BLaER1 (cell line): ENCODE measurements around the gene TNS3.

Experiments used
- H3K27ac ChIP-seq: shearing (Covaris generic); formaldehyde crosslinking; 2 replicates; pipeline ENCODE4 v1.8.1; 2022
- H3K27me3 ChIP-seq: shearing (Covaris generic); formaldehyde crosslinking; 2 replicates; pipeline ENCODE4 v1.8.1; 2022
- H3K36me3 ChIP-seq: shearing (Covaris generic); formaldehyde crosslinking; 2 replicates; pipeline ENCODE4 v1.8.1; 2022
- H3K4me1 ChIP-seq: shearing (Covaris generic); formaldehyde crosslinking; 2 replicates; pipeline ENCODE4 v1.8.1; 2022
- H3K4me2 ChIP-seq: shearing (Covaris generic); formaldehyde crosslinking; 2 replicates; pipeline ENCODE4 v1.8.1; 2022
- H3K4me3 ChIP-seq: shearing (Covaris generic); formaldehyde crosslinking; 2 replicates; pipeline ENCODE4 v1.8.1; 2022
- H3K9ac ChIP-seq: shearing (Covaris generic); formaldehyde crosslinking; 2 replicates; pipeline ENCODE4 v1.8.1; 2022
- H3K9me3 ChIP-seq: shearing (Covaris generic); formaldehyde crosslinking; 2 replicates; pipeline ENCODE4 v1.8.1; 2022
- H4K20me1 ChIP-seq: shearing (Covaris generic); formaldehyde crosslinking; 2 replicates; pipeline ENCODE4 v1.8.1; 2022
- Cebpa-rat ChIP-seq: shearing (Covaris generic); IDR thresholded peaks from 2 replicates; pipeline ENCODE4 v1.8.1; 2022

The TNS3 gene

DNA sequence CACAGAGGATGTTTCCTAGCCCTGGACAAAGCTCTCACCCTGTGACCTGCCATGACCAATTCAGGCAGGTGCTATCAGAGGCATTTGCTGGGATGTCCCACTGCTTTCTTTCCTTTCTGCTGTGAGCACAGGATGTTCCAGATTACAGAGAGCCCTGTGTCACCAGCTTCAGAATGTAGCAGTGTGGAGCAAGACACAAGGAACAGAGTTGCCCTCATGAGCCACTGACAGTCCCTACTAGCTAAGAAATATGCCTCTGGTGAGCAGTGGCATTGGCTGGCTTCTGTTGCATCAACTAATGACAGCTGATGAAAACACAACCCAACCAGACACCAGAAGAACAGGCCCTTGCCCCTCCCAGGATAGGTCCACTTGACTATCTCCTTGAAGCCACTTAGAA lies 337.2 kb downstream of the TNS3 start:
- H3K9ac ChIP-seq = no peak overlapping the region
- no peaks in the 10 kb centered on the region for H3K9me3 ChIP-seq
- TF ChIP-seq Cebpa-rat = no peak
- no peaks in the 10 kb centered on the region for H4K20me1 ChIP-seq
- no peak overlapping the region for H3K4me3 ChIP-seq
- H3K27me3 ChIP-seq = no peaks in the 10 kb centered on the region
- H3K36me3 ChIP-seq = no peaks in the 10 kb centered on the region
- peaks cover 4% of the 10 kb centered on the region; the same call in 1 of the 2 replicates for H3K4me1 ChIP-seq
- no peak overlapping the region for H3K27ac ChIP-seq
- H3K4me2 ChIP-seq = no peak overlapping the region

DNA sequence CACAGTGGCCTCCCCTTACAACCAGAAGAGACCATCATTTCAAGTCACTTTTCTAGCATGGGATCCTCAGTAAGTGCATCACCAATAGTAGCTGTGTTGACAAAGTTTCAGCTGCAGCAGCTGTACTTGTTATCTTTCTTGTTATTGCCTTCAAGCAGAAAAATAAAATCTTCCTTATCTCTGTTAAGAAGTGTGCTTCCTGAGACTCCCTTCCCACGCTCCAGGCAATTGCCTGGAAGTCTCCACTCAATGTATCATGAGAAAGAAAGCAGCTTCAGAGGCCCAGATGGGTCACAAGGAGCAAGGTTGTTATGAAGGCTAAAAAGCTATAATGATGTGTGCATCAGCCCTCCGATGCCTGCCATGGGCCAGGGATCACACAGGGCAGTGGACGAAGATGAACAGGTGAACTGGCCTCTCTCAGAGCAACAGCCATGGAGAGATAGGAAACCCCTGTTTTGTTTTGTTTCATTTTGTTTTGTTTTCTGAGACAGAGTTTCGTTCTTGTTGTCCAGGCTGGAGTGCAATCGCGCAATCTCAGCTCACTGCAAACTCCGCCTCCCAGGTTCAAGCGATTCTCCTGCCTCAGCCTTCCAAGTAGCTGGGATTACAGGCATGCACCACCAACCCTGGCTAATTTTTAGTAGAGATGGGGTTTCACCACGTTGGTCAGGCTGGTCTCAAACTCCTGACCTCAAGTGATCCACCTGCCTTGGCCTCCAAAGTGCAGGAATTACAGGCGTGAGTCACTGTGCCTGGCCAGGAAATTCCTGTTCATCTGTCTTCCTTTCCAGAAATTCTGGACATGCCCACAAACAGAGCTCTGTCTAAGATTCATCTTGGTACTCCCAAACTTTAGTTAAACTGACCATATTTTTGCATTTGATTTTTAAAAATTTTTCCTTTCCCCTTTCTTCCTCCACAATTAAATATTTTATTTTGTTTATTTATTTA lies 340.5 kb downstream of the TNS3 start:
- no peak overlapping the region for H3K9ac ChIP-seq

DNA sequence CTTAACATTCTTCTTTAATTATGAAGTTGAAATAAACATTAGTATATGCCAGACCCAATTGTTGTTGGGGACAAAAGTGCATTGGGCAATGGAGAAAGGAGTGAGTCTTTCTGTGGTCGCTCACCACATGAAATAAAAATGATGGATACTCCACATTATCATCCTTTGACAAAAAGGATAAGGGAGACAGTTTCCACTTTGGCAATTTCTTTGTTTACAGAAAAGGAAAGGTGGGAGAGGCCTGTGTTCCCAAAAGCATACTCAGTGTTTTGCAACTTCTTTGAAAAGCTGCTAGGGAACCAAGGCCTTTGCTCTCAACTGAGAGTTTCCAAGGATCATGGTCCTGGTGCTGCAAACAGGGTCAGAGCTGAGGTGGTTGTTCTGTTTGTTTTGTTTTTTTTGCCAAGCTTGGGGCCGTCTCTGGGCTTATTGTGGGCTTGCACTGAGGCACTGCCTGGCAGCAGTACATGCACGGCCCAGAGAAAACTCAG lies 341.9 kb downstream of the TNS3 start:
- H3K4me2 ChIP-seq = no peak overlapping the region
- no peaks in the 10 kb centered on the region for H3K9me3 ChIP-seq
- H3K4me1 ChIP-seq = peaks cover 13% of the 10 kb centered on the region
- H4K20me1 ChIP-seq = no peaks in the 10 kb centered on the region
- H3K9ac ChIP-seq = no peak overlapping the region
- no peak for TF ChIP-seq Cebpa-rat
- H3K27ac ChIP-seq = no peak overlapping the region
- no peaks in the 10 kb centered on the region for H3K36me3 ChIP-seq
- H3K27me3 ChIP-seq = no peaks in the 10 kb centered on the region
- no peak overlapping the region for H3K4me3 ChIP-seq

More for the DNA sequence above, 340.5 kb downstream of the TNS3 start:
- no peak for TF ChIP-seq Cebpa-rat
- H3K36me3 ChIP-seq = no peaks in the 10 kb centered on the region
- H4K20me1 ChIP-seq = no peaks in the 10 kb centered on the region
- no peak overlapping the region for H3K4me3 ChIP-seq
- peaks cover 4% of the 10 kb centered on the region for H3K4me1 ChIP-seq
- H3K27ac ChIP-seq = no peak overlapping the region
- no peaks in the 10 kb centered on the region for H3K9me3 ChIP-seq
- no peaks in the 10 kb centered on the region for H3K27me3 ChIP-seq
- no peak overlapping the region for H3K4me2 ChIP-seq

DNA sequence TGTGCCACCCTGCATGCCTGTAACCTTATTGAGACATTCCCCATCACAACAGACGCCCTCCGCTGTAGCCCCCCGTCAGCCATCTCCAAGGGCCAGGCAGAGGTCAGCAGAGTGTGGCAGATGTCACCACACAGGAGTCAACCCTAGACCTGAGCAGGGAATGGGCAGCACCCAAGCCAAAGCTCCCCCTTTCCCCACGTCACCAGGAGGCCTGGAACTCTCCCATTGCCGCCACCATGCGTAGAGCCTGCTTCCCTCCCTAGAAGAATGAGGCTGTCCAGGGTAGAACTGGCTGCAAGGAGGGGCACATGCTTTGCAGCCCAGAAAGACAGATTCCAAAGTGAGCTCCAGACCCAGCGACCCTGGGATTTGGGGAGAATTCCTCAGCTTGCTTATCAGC lies 342.9 kb downstream of the TNS3 start:
- Histone ChIP-seq H3K27me3 (no peaks in the 10 kb centered on the region), H3K27ac (no peak overlapping the region), H3K9ac (no peak overlapping the region), H4K20me1 (no peaks in the 10 kb centered on the region), H3K4me3 (no peak overlapping the region), H3K4me1 (peaks cover 13% of the 10 kb centered on the region), H3K9me3 (no peaks in the 10 kb centered on the region), H3K4me2 (no peak overlapping the region), H3K36me3 (no peaks in the 10 kb centered on the region)
- no peak for TF ChIP-seq Cebpa-rat

DNA sequence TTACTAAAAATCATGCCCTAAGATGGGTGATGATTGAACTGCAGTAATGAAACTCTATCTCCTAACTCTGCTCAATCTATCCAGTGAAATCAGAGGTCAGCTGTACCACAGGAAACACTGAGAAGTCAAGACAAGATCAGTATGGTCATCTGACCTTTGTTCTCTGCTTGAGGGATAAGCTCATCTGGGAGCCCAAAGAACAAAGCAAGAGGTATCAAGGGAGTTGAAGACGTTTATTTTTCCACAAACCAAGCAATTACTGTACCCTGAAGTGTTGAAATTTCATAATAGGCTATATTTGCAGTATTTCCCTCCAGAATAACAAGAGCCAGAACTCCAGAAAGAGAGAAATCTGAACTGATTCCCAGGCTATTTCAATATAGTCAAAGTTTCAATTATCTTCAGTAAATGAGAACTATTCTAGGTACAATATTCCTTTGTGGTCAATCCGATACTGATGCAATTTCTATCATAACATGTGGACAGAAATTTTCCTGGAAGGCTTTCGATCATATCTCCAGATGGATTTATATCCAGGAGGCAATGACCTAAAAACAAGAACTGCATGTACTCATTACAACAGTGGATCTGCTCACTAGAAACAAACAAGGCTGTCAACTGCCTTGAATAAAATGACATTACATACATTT lies 345.3 kb downstream of the TNS3 start:
- H3K27ac ChIP-seq = no peak overlapping the region
- no peak overlapping the region for H3K9ac ChIP-seq
- no peaks in the 10 kb centered on the region for H3K9me3 ChIP-seq
- H3K27me3 ChIP-seq = no peaks in the 10 kb centered on the region
- TF ChIP-seq Cebpa-rat = no peak
- peak overlapping the region; percentile 59 for H3K4me2 ChIP-seq
- H3K4me1 ChIP-seq = peaks cover 18% of the 10 kb centered on the region
- H3K36me3 ChIP-seq = no peaks in the 10 kb centered on the region
- no peaks in the 10 kb centered on the region for H4K20me1 ChIP-seq
- no peak overlapping the region for H3K4me3 ChIP-seq

DNA sequence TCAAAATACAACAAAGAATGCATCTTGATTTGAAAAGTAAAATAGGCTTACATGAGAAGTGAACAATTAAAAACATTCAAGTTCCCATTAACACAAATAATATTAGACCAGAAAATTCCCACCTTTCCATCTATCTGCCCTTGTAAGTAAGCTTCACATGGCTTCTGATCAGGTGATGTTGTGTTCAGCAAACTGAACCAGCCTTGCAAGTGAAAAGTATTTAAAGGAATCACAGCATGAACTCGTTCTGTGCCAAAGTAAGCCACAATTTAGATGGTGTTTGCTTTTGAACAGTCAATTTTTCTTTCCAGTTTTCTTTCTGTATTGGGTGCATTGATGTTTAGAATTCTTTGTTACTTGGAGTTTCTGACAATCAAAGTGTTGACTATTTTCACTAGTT lies 347.9 kb downstream of the TNS3 start:
- Histone ChIP-seq H3K9ac (no peak overlapping the region), H3K4me1 (peaks cover 44% of the 10 kb centered on the region), H3K27ac (no peak overlapping the region), H4K20me1 (no peaks in the 10 kb centered on the region), H3K4me3 (no peak overlapping the region), H3K4me2 (no peak overlapping the region), H3K9me3 (no peaks in the 10 kb centered on the region), H3K27me3 (no peaks in the 10 kb centered on the region), H3K36me3 (no peaks in the 10 kb centered on the region)
- no peak for TF ChIP-seq Cebpa-rat

DNA sequence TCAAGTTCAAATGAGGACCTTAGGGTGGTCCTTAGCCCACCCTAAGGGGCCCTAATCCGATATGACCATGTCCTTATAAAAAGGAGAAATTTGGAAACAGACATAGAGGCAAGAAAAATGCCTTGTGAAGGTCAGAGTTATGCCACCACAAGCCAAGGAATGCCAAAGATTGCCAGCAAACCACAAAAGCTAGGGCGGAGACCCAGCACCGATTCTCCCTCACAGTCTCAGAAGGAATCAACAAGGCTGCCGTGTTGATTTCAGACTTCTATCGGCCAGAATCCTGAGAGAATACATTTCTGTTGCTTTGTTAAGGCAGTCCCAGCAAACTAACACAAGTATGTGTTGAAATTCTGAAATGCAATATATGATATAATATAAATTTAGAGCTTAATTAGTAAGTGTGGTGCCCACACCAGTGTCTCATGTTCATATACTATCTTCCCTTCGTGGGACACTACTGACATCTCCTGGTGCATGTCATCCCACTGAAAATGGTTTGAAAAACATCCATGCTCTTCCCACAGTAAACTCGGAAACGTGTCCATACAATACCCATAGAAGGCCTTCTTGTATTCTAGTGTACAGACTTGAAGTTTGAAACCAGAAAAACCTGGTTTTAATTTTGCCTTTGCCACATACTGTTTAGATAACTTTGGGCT lies 349.0 kb downstream of the TNS3 start:
- H3K27ac ChIP-seq = no peak overlapping the region
- H3K4me2 ChIP-seq = no peak overlapping the region
- H3K27me3 ChIP-seq = no peaks in the 10 kb centered on the region
- H3K36me3 ChIP-seq = no peaks in the 10 kb centered on the region
- no peaks in the 10 kb centered on the region for H3K9me3 ChIP-seq
- no peak for TF ChIP-seq Cebpa-rat
- H3K4me3 ChIP-seq = no peak overlapping the region
- no peak overlapping the region for H3K9ac ChIP-seq
- peaks cover 56% of the 10 kb centered on the region for H3K4me1 ChIP-seq
- H4K20me1 ChIP-seq = no peaks in the 10 kb centered on the region

DNA sequence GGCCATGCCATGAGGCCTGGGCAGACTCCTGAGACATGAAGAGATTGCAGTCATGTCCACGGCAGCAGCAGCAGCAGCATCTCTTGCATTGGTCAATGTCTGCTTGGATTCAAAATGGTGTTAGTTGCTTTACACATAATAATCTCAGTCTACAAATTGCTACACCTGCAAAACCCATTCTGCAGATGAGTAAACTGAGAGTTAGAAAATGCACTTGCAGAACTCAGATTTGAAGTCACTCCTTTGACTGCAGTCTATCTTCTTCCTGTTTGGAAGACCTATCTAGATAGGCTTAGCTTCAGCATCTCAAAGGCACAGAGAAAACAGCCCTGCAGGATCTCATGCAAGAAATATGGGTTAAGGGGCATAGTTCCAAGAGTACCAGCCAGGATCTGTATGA lies 350.3 kb downstream of the TNS3 start:
- H3K4me2 ChIP-seq = no peak overlapping the region
- H3K4me3 ChIP-seq = no peak overlapping the region
- peaks cover 66% of the 10 kb centered on the region for H3K4me1 ChIP-seq
- H3K9ac ChIP-seq = no peak overlapping the region
- no peaks in the 10 kb centered on the region for H3K9me3 ChIP-seq
- TF ChIP-seq Cebpa-rat = no peak
- no peak overlapping the region for H3K27ac ChIP-seq
- no peaks in the 10 kb centered on the region for H3K36me3 ChIP-seq
- H3K27me3 ChIP-seq = no peaks in the 10 kb centered on the region
- H4K20me1 ChIP-seq = no peaks in the 10 kb centered on the region

DNA sequence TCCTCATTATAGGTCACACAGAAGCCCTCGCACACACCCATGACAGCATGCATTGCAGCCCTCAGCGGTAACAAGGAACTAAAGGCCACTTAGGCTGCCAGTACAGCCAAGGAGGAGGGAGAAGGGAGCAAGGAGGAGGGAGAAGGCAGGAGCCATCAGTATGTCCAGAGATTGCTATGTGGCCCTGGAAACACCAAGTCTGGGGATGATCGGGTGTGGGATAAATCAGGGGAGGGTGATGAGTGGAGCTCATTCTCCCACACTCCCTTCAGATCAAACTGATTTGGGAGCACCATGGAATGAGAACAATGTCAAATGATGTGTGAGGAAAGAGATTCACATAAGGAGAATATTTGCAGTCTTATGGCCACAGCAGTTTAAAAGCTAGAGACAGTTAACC lies 350.9 kb downstream of the TNS3 start:
- H3K4me1 ChIP-seq = peaks cover 66% of the 10 kb centered on the region
- TF ChIP-seq Cebpa-rat = no peak
- H3K27me3 ChIP-seq = no peaks in the 10 kb centered on the region
- H3K4me2 ChIP-seq = peak overlapping the region; percentile 97
- no peaks in the 10 kb centered on the region for H3K36me3 ChIP-seq
- H3K9me3 ChIP-seq = no peaks in the 10 kb centered on the region
- H3K9ac ChIP-seq = no peak overlapping the region
- no peak overlapping the region for H3K27ac ChIP-seq
- no peaks in the 10 kb centered on the region for H4K20me1 ChIP-seq
- H3K4me3 ChIP-seq = no peak overlapping the region
